NCI-H2107 treated with DMSO at 0.1 percent for 48 hours (cell line): ENCODE data around the gene MEP1A.
"Not testable (repeated sequence)": the region's sequence is repeated elsewhere in the genome, so short reads cannot be mapped to it uniquely, and the experiment has no call there.

Source experiments
- DNase-seq: peaks from one replicate; lab custom pipeline; 2025; ENCODE audit not compliant: unreplicated experiment; lab: John Stamatoyannopoulos, UW

MEP1A gene

GRCh38 chr6:46832816-46833215, 39.6 kb downstream of the MEP1A start:
- DNase-seq, result no peak

- not testable (repeated sequence) for DNase-seq
These were observed 41.2 kb downstream of the MEP1A start for GRCh38 chr6:46834257-46834916.

- not testable (repeated sequence) for DNase-seq
These were observed 41.8 kb downstream of the MEP1A start for GRCh38 chr6:46834991-46835390.

- no peak for DNase-seq
These were observed 44.8 kb downstream of the MEP1A start for GRCh38 chr6:46838033-46838432.

- not testable (repeated sequence) for DNase-seq
These were observed 49.2 kb downstream of the MEP1A start for GRCh38 chr6:46842252-46842846.

- no peak for DNase-seq
These were observed 51.9 kb downstream of the MEP1A start for GRCh38 chr6:46845126-46845525.

GRCh38 chr6:46848684-46849360, 55.6 kb downstream of the MEP1A start:
- no peak for DNase-seq

- DNase-seq, result no peak
These were observed 56.1 kb downstream of the MEP1A start for GRCh38 chr6:46849361-46849690.

- DNase-seq, result no peak
These were observed 57.6 kb downstream of the MEP1A start for GRCh38 chr6:46850792-46851191.

- not testable (repeated sequence) for DNase-seq
These were observed 58.4 kb downstream of the MEP1A start for GRCh38 chr6:46851576-46851975.

- not testable (repeated sequence) for DNase-seq
These were observed 62.8 kb downstream of the MEP1A start for GRCh38 chr6:46855966-46856365.

- no peak for DNase-seq
These were observed 69.2 kb downstream of the MEP1A start for GRCh38 chr6:46862381-46862780.

GRCh38 chr6:46863791-46864190, 70.6 kb downstream of the MEP1A start:
- no peak for DNase-seq

- DNase-seq, result no peak
These were observed 72.0 kb downstream of the MEP1A start for GRCh38 chr6:46865221-46865620.

GRCh38 chr6:46867411-46867810, 74.2 kb downstream of the MEP1A start:
- no peak for DNase-seq

GRCh38 chr6:46876126-46876525, 82.9 kb downstream of the MEP1A start:
- DNase-seq, result no peak

GRCh38 chr6:46879003-46879402, 85.8 kb downstream of the MEP1A start:
- DNase-seq, result no peak

- DNase-seq, result no peak
These were observed 89.5 kb downstream of the MEP1A start for GRCh38 chr6:46882645-46883044.

GRCh38 chr6:46888031-46888430, 94.8 kb downstream of the MEP1A start:
- no peak for DNase-seq

- DNase-seq, result no peak
These were observed 95.4 kb downstream of the MEP1A start for GRCh38 chr6:46888578-46888977.
